ENCODE results near the gene VPS4B. TPM values are rescaled to one million over a fixed set of nuclear protein-coding genes. Genes with fewer than 3 reads are reported as not detected.

Gene VPS4B
- total and polyA plus RNA-seq, 2 donors (not counting 1 experiment from before 2014, with no cell fraction given), result 14.5 to 93.9 TPM

GRCh38 chr18:63367053-63367953, 55.0 kb downstream of the VPS4B start, which contains the start of gene KDSR:
KDSR (minus strand) TSS chr18:63367206; CDS start chr18:63367118, 88 bp downstream.
- H3K27ac ChIP-seq (ENCODE audit: low read length in 2 of 2), result peak within 1 kb of the TSS; percentile 51 to 71
- no peaks in the 10 kb centered on the region for H3K27me3 ChIP-seq (replicated peaks in 1 of 4; ENCODE audit: control extremely low read depth in 1 of 4, control insufficient read depth in 3 of 4, insufficient read depth in 4 of 4, low read length in 3 of 4)
- TF ChIP-seq EZH2 (IDR thresholded peaks at IDR 0.05; ENCODE audit: borderline replicate concordance, insufficient read depth, low read depth, low read length, poor library complexity, severe bottlenecking) (no peak), CTCF (IDR thresholded peaks at IDR 0.05) (no peak)
- no peaks in the 10 kb centered on the region for H3K27me3 Mint-ChIP-seq
- H3K4me1 Mint-ChIP-seq, result peaks cover 26% of the 10 kb centered on the region
- H2AFZ ChIP-seq (ENCODE audit: insufficient read depth, low read depth, low read length, poor library complexity, severe bottlenecking), result peak within 1 kb of the TSS; percentile 96
- ATAC-seq (ENCODE audit: low read depth) (peak; percentile 93), DNase-seq (peak; percentile 89)
- H3K79me2 ChIP-seq (ENCODE audit: control insufficient read depth, insufficient read depth, low read length), result peaks cover 3% of the 10 kb centered on the region
- H4K20me1 ChIP-seq (ENCODE audit: control insufficient read depth, insufficient read depth, low read length, poor library complexity, severe bottlenecking), result no peaks in the 10 kb centered on the region
- peaks cover 2% of the 10 kb centered on the region for H3K9me3 Mint-ChIP-seq (ENCODE audit: insufficient read depth)
- H3K36me3 ChIP-seq (replicated peaks in 1 of 2; ENCODE audit: control extremely low read depth in 1 of 2, control insufficient read depth in 1 of 2, extremely low read depth in 1 of 2, insufficient read depth in 2 of 2, low read length in 1 of 2), result no peaks in the 10 kb centered on the region
- CTCF ChIA-PET, result interaction anchor here (0.8 kb wide), 1 partner anchor 72 kb away, joined by 3 read pairs; no protein-coding TSS in a partner anchor
- H3K4me1 ChIP-seq (ENCODE audit: control insufficient read depth in 2 of 2, insufficient read depth in 2 of 2, low read length in 2 of 2), result peaks cover 11 to 13% of the 10 kb centered on the region in 2 donors
- POLR2A ChIA-PET, result interaction anchor here (0.6 kb wide), 1 partner anchor 55 kb away, joined by 3 read pairs; the partner anchor contains the start of gene VPS4B
- H3K9ac ChIP-seq (ENCODE audit: low read length), result peak within 1 kb of the TSS; percentile 83
- intact Hi-C loops (cut with micrococcal nuclease), result loop anchor here (1.0 to 5.0 kb wide), 5 partner anchors 47 to 1180 kb away; partner anchors contain the start of genes PHLPP1, PIGN, RELCH and VPS4B
- under 1% methylated on average over 88 of the region's 90 CpGs for WGBS (ENCODE audit: insufficient coverage)
- H3K4me3 Mint-ChIP-seq, result peak within 1 kb of the TSS; percentile 90
- peak within 1 kb of the TSS; percentile 73 for H3K4me2 ChIP-seq (replicated peaks; ENCODE audit: low read depth, low read length, poor library complexity, severe bottlenecking)
- H3K27ac Mint-ChIP-seq, result peak within 1 kb of the TSS; percentile 89
- H3K9me3 ChIP-seq (ENCODE audit: control extremely low read depth in 1 of 3, control insufficient read depth in 2 of 3, insufficient read depth in 1 of 3, low read length in 2 of 3), result no peaks in the 10 kb centered on the region
- H3K4me3 ChIP-seq (ENCODE audit: control extremely low read depth in 1 of 5, extremely low read depth in 1 of 5, insufficient read depth in 1 of 5, low read depth in 2 of 5, low read length in 4 of 5), result peak within 1 kb of the TSS; percentile 83 to 94 (median 85)
